ENCODE data around the gene NUDCD2. TPM values are rescaled to one million over a fixed set of nuclear protein-coding genes. Genes with fewer than 3 reads are reported as not detected.
"Not testable (repeated sequence)": the region's sequence is repeated elsewhere in the genome, so short reads cannot be mapped to it uniquely, and the experiment has no call there.

NUDCD2 gene
- total and polyA plus RNA-seq, 2 donors (not counting 1 experiment from before 2014, with no cell fraction given) = 6.8 to 24.4 TPM

DNA sequence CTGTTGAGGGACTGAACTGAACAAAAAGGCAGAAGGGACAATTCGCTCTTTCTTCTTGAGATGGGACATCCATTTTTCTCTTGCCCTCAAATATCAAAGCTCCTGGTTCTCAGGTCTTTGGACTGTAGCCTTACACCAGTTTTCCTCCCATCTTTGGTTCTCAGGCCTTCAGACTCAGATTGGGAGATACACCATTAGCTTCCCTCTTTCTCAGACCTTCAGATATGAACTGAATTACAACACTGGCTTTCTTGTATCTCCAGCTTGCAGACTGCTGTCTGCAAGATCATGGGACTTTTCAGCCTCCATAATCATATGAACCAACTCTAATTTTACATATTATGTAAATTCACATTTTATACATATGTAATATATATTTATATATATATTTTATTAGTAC lies 35.1 kb downstream of the NUDCD2 start:
- CTCF ChIA-PET = interaction anchor here (0.9 kb wide), 1 partner anchor 17 kb away, joined by 3 read pairs; no protein-coding TSS in a partner anchor
- H3K4me3 Mint-ChIP-seq = no peak overlapping the region
- H3K27me3 Mint-ChIP-seq = peaks cover 17% of the 10 kb centered on the region
- Histone ChIP-seq H3K4me1 (ENCODE audit: control insufficient read depth in 2 of 2, insufficient read depth in 2 of 2, low read length in 2 of 2) (no peaks in the 10 kb centered on the region), H2AFZ (ENCODE audit: insufficient read depth, low read depth, low read length, poor library complexity, severe bottlenecking) (no peak overlapping the region), H3K79me2 (ENCODE audit: control insufficient read depth, insufficient read depth, low read length) (no peaks in the 10 kb centered on the region), H3K9me3 (ENCODE audit: control extremely low read depth in 1 of 3, control insufficient read depth in 2 of 3, insufficient read depth in 1 of 3, low read length in 2 of 3) (no peaks in the 10 kb centered on the region), H3K4me2 (replicated peaks; ENCODE audit: low read depth, low read length, poor library complexity, severe bottlenecking) (no peak overlapping the region), H3K27me3 (replicated peaks in 1 of 4; ENCODE audit: control extremely low read depth in 1 of 4, control insufficient read depth in 3 of 4, insufficient read depth in 4 of 4, low read length in 3 of 4) (no peaks in the 10 kb centered on the region), H3K36me3 (replicated peaks in 1 of 2; ENCODE audit: control extremely low read depth in 1 of 2, control insufficient read depth in 1 of 2, extremely low read depth in 1 of 2, insufficient read depth in 2 of 2, low read length in 1 of 2) (no peaks in the 10 kb centered on the region), H3K9ac (ENCODE audit: low read length) (no peak overlapping the region), H4K20me1 (ENCODE audit: control insufficient read depth, insufficient read depth, low read length, poor library complexity, severe bottlenecking) (no peaks in the 10 kb centered on the region), H3K4me3 (ENCODE audit: control extremely low read depth in 1 of 5, extremely low read depth in 1 of 5, insufficient read depth in 1 of 5, low read depth in 2 of 5, low read length in 4 of 5) (no peak overlapping the region), H3K27ac (ENCODE audit: low read length in 2 of 2) (no peak overlapping the region)
- POLR2A ChIA-PET = no interaction called here
- H3K4me1 Mint-ChIP-seq = peaks cover 6% of the 10 kb centered on the region
- H3K9me3 Mint-ChIP-seq (ENCODE audit: insufficient read depth) = no peaks in the 10 kb centered on the region
- TF ChIP-seq EZH2 (IDR thresholded peaks at IDR 0.05; ENCODE audit: borderline replicate concordance, insufficient read depth, low read depth, low read length, poor library complexity, severe bottlenecking) (no peak), CTCF (IDR thresholded peaks at IDR 0.05) (no peak)
- ATAC-seq (ENCODE audit: low read depth) (no peak), DNase-seq (no peak)
- no peak overlapping the region for H3K27ac Mint-ChIP-seq
- WGBS (ENCODE audit: insufficient coverage) = 100% methylated on average over 1 of the region's 1 CpG
- intact Hi-C loops (cut with micrococcal nuclease) = no loop called here

DNA sequence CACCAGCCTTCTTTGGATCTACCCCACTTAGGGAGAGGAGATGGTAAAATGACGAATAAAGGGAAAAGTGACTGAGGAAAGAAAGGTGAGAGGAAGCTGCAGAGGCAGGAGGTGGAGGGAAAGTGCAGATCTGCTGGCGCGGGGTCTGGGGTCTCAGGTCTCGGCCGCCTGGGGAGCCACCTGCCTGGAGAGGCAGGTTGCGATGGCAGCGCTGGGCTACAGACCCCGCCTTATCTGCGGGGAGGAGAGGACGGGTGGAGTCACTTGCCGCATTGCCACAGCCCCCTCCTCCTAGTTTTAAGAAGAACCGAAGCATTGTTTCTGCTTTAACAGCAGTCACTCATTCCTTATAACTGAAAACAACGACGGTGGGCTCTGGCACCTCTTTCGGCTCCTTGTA lies 44.2 kb downstream of the NUDCD2 start:
- H3K4me1 ChIP-seq (ENCODE audit: control insufficient read depth in 2 of 2, insufficient read depth in 2 of 2, low read length in 2 of 2); H3K4me3 Mint-ChIP-seq; H3K36me3 ChIP-seq (replicated peaks in 1 of 2; ENCODE audit: control extremely low read depth in 1 of 2, control insufficient read depth in 1 of 2, extremely low read depth in 1 of 2, insufficient read depth in 2 of 2, low read length in 1 of 2); ATAC-seq (ENCODE audit: low read depth); H3K4me1 Mint-ChIP-seq; POLR2A ChIA-PET; H3K27me3 ChIP-seq (replicated peaks in 1 of 4; ENCODE audit: control extremely low read depth in 1 of 4, control insufficient read depth in 3 of 4, insufficient read depth in 4 of 4, low read length in 3 of 4); H3K4me2 ChIP-seq (replicated peaks; ENCODE audit: low read depth, low read length, poor library complexity, severe bottlenecking); H3K9me3 ChIP-seq (ENCODE audit: control extremely low read depth in 1 of 3, control insufficient read depth in 2 of 3, insufficient read depth in 1 of 3, low read length in 2 of 3); H4K20me1 ChIP-seq (ENCODE audit: control insufficient read depth, insufficient read depth, low read length, poor library complexity, severe bottlenecking); H3K27ac ChIP-seq (ENCODE audit: low read length in 2 of 2); H3K79me2 ChIP-seq (ENCODE audit: control insufficient read depth, insufficient read depth, low read length); H3K27ac Mint-ChIP-seq; intact Hi-C loops (cut with micrococcal nuclease); H3K9me3 Mint-ChIP-seq (ENCODE audit: insufficient read depth); H2AFZ ChIP-seq (ENCODE audit: insufficient read depth, low read depth, low read length, poor library complexity, severe bottlenecking); H3K4me3 ChIP-seq (ENCODE audit: control extremely low read depth in 1 of 5, extremely low read depth in 1 of 5, insufficient read depth in 1 of 5, low read depth in 2 of 5, low read length in 4 of 5); DNase-seq; H3K9ac ChIP-seq (ENCODE audit: low read length): not testable (repeated sequence)
- CTCF ChIA-PET = interaction anchor here (1.2 kb wide), 1 partner anchor 95 kb away, joined by 4 read pairs; no protein-coding TSS in a partner anchor
- H3K27me3 Mint-ChIP-seq = peaks cover 30% of the 10 kb centered on the region
- WGBS (ENCODE audit: insufficient coverage) = 60% methylated on average over 6 of the region's 15 CpGs

All from B cell (primary cell).